Cardiac muscle cell (in vitro differentiated cells and primary cell): ENCODE data around the gene IFT81. TPM values are rescaled to one million over a fixed set of nuclear protein-coding genes. Genes with fewer than 3 reads are reported as not detected.
"Not testable (repeated sequence)": the region's sequence is repeated elsewhere in the genome, so short reads cannot be mapped to it uniquely, and the experiment has no call there.

ENCODE experiments used
- DNase-seq, 2 donors: peaks; one replicate each; pipeline versions ENCODE4 v3.0.0 to v3.0.0-alpha.2; 2010 to 2017; ENCODE audit warnings: low read depth in 1 of 2, low spot score in 1 of 2
- H3K27ac ChIP-seq: fragments of 200-600 bp; sonication (generic); 2 replicates; pipeline ENCODE4 v1.5.1; 2016
- H3K27me3 ChIP-seq: fragments of 200-600 bp; sonication (generic); 2 replicates; pipeline ENCODE4 v1.6.0; 2016; ENCODE audit warnings: control low read depth
- H3K36me3 ChIP-seq: fragments of 200-600 bp; sonication (generic); 2 replicates; pipeline ENCODE4 v1.5.1; 2016; ENCODE audit warnings: control low read depth
- H3K4me1 ChIP-seq: fragments of 200-600 bp; sonication (generic); 2 replicates; pipeline ENCODE4 v1.8.1; 2017; ENCODE audit warnings: low read depth, mild to moderate bottlenecking, mixed run types
- H3K4me3 ChIP-seq: fragments of 200-600 bp; sonication (generic); 2 replicates; pipeline ENCODE4 v1.5.1; 2016; ENCODE audit warnings: mild to moderate bottlenecking
- H3K9me3 ChIP-seq: fragments of 200-600 bp; sonication (generic); 2 replicates; pipeline ENCODE4 v1.5.1; 2017; ENCODE audit warnings: low read depth, mild to moderate bottlenecking, control low read depth
- CTCF ChIP-seq: IDR thresholded peaks from 2 replicates; pipeline ENCODE4 v1.5.1; 2012; ENCODE audit warnings: low read depth, mild to moderate bottlenecking, low read length
- polyA plus RNA-seq: library from polyadenylated mRNA; unstranded; fragments of >200 nt; fragmentation: Nextera tagmentation; extraction: Ambion mirVana; gene quantifications from 2 replicates; pipeline ENCODE4 v1.2.1, GENCODE V29; 2016
- total RNA-seq: library from RNA; depleted of rRNA; stranded (reverse); fragments of >200 nt; gene quantifications from 2 replicates; pipeline ENCODE4 v1.2.3, GENCODE V29; 2016

IFT81 gene
- total and polyA plus RNA-seq, 2 experiments from 2014 or later: 30.0 to 42.6 TPM

GRCh38 chr12:110080410-110080809 is 43.7 kb upstream of the IFT81 start:
- H3K4me3 ChIP-seq: no peak overlapping the region
- H3K27me3 ChIP-seq: no peaks in the 10 kb centered on the region
- no peak for DNase-seq
- no peaks in the 10 kb centered on the region for H3K9me3 ChIP-seq
- H3K4me1 ChIP-seq: peaks cover 8% of the 10 kb centered on the region
- TF ChIP-seq CTCF: no peak
- H3K36me3 ChIP-seq: no peaks in the 10 kb centered on the region
- no peak overlapping the region for H3K27ac ChIP-seq

GRCh38 chr12:110084314-110085015 is 39.7 kb upstream of the IFT81 start:
- Histone ChIP-seq H3K27ac (no peak overlapping the region), H3K4me1 (peaks cover 4% of the 10 kb centered on the region), H3K27me3 (no peaks in the 10 kb centered on the region), H3K36me3 (no peaks in the 10 kb centered on the region), H3K4me3 (no peak overlapping the region), H3K9me3 (no peaks in the 10 kb centered on the region)
- DNase-seq: no peak
- no peak for TF ChIP-seq CTCF

GRCh38 chr12:110088216-110088615 is 35.9 kb upstream of the IFT81 start:
- not testable (repeated sequence) for H3K4me3 ChIP-seq, H3K9me3 ChIP-seq, H3K36me3 ChIP-seq, H3K27me3 ChIP-seq, H3K27ac ChIP-seq, DNase-seq, H3K4me1 ChIP-seq

- DNase-seq: no peak
- Histone ChIP-seq H3K4me1 (no peaks in the 10 kb centered on the region), H3K36me3 (no peaks in the 10 kb centered on the region), H3K27ac (no peak overlapping the region), H3K9me3 (no peaks in the 10 kb centered on the region), H3K4me3 (no peak overlapping the region), H3K27me3 (no peaks in the 10 kb centered on the region)
- no peak for TF ChIP-seq CTCF
Observed at GRCh38 chr12:110088936-110089335, 35.2 kb upstream of the IFT81 start.

- H3K9me3 ChIP-seq: no peaks in the 10 kb centered on the region
- no peaks in the 10 kb centered on the region for H3K36me3 ChIP-seq
- no peak for TF ChIP-seq CTCF
- no peaks in the 10 kb centered on the region for H3K27me3 ChIP-seq
- DNase-seq: no peak
- no peak overlapping the region for H3K4me3 ChIP-seq
- no peaks in the 10 kb centered on the region for H3K4me1 ChIP-seq
- H3K27ac ChIP-seq: no peak overlapping the region
Observed at GRCh38 chr12:110090266-110091135, 33.7 kb upstream of the IFT81 start.

GRCh38 chr12:110091136-110091711 is 32.9 kb upstream of the IFT81 start:
- Histone ChIP-seq H3K9me3 (no peaks in the 10 kb centered on the region), H3K27ac (no peak overlapping the region), H3K4me3 (no peak overlapping the region), H3K27me3 (no peaks in the 10 kb centered on the region), H3K4me1 (no peaks in the 10 kb centered on the region), H3K36me3 (no peaks in the 10 kb centered on the region)
- no peak for TF ChIP-seq CTCF
- no peak for DNase-seq
